GM19193 (cell line): ENCODE data around the gene DLG2.

Experiments used
- POLR2A ChIP-seq: IDR thresholded peaks from 4 replicates; pipeline ENCODE4 v1.6.1; 2011; ENCODE audit not compliant: insufficient read depth, insufficient read length; ENCODE audit errors: extremely low read depth

The DLG2 gene

GRCh38 chr11:84358034-84358433 lies 1269.1 kb downstream of the DLG2 start:
- no peak for TF ChIP-seq POLR2A

GRCh38 chr11:84355911-84356310 lies 1271.2 kb downstream of the DLG2 start:
- no peak for TF ChIP-seq POLR2A

- TF ChIP-seq POLR2A = no peak
These were observed 1281.5 kb downstream of the DLG2 start for GRCh38 chr11:84345597-84345996.

GRCh38 chr11:84345027-84345426 lies 1282.1 kb downstream of the DLG2 start:
- TF ChIP-seq POLR2A = no peak

- no peak for TF ChIP-seq POLR2A
These were observed 1287.3 kb downstream of the DLG2 start for GRCh38 chr11:84339796-84340195.

GRCh38 chr11:84333221-84333620 lies 1293.9 kb downstream of the DLG2 start:
- TF ChIP-seq POLR2A = no peak

- TF ChIP-seq POLR2A = no peak
These were observed 1304.9 kb downstream of the DLG2 start for GRCh38 chr11:84322211-84322610.

- TF ChIP-seq POLR2A = no peak
These were observed 1307.3 kb downstream of the DLG2 start for GRCh38 chr11:84319863-84320262.

- TF ChIP-seq POLR2A = no peak
These were observed 1310.1 kb downstream of the DLG2 start for GRCh38 chr11:84316866-84317555.

GRCh38 chr11:84313830-84314359 lies 1313.2 kb downstream of the DLG2 start:
- TF ChIP-seq POLR2A = no peak

- TF ChIP-seq POLR2A = no peak
These were observed 1316.9 kb downstream of the DLG2 start for GRCh38 chr11:84310268-84310667.

- TF ChIP-seq POLR2A = no peak
These were observed 1327.1 kb downstream of the DLG2 start for GRCh38 chr11:84300092-84300491.

- TF ChIP-seq POLR2A = no peak
These were observed 1329.6 kb downstream of the DLG2 start for GRCh38 chr11:84297570-84297969.

- no peak for TF ChIP-seq POLR2A
These were observed 1331.3 kb downstream of the DLG2 start for GRCh38 chr11:84295815-84296214.

GRCh38 chr11:84292955-84293354 lies 1334.2 kb downstream of the DLG2 start:
- TF ChIP-seq POLR2A = no peak

GRCh38 chr11:84292006-84292405 lies 1335.1 kb downstream of the DLG2 start:
- no peak for TF ChIP-seq POLR2A

- TF ChIP-seq POLR2A = no peak
These were observed 1336.5 kb downstream of the DLG2 start for GRCh38 chr11:84290647-84291046.
